RWPE2 (cell line): Measurements from ENCODE around the gene CDH10.

Experiments
- ATAC-seq: fragments of 200-7000 bp; cut with Tn5 transposase; 3 replicates; pipeline ENCODE4 v1.9.1; 2021; ENCODE audit warnings: low read depth
- DNase-seq: peaks from one replicate; pipeline ENCODE4 v3.0.0-alpha.2; 2020; ENCODE audit warnings: low spot score
- H3K27ac ChIP-seq: fragments of 450-650 bp; 2 replicates; pipeline ENCODE4 v1.5.1; 2017; ENCODE audit warnings: mild to moderate bottlenecking; ENCODE audit not compliant: poor library complexity, severe bottlenecking
- H3K27me3 ChIP-seq: fragments of 250-450 bp; sonication (Bioruptor Pico); 2 replicates; pipeline ENCODE4 v1.5.1; 2021; ENCODE audit warnings: mild to moderate bottlenecking, moderate library complexity; ENCODE audit not compliant: insufficient read depth, poor library complexity, severe bottlenecking
- H3K36me3 ChIP-seq: fragments of 250-450 bp; sonication (Bioruptor Pico); 2 replicates; pipeline ENCODE4 v1.5.1; 2020; ENCODE audit warnings: low read depth, mild to moderate bottlenecking, moderate library complexity
- H3K4me1 ChIP-seq: fragments of 250-450 bp; sonication (Bioruptor Pico); 2 replicates; pipeline ENCODE4 v1.5.1; 2021; ENCODE audit warnings: mild to moderate bottlenecking, moderate library complexity; ENCODE audit not compliant: insufficient read depth, poor library complexity, severe bottlenecking
- H3K4me3 ChIP-seq: fragments of 250-450 bp; sonication (Bioruptor Pico); 2 replicates; pipeline ENCODE4 v1.5.1; 2021; ENCODE audit warnings: mild to moderate bottlenecking, moderate library complexity; ENCODE audit not compliant: severe bottlenecking
- H3K9me3 ChIP-seq: fragments of 250-450 bp; sonication (Bioruptor Pico); 2 replicates; pipeline ENCODE4 v1.5.1; 2021; ENCODE audit warnings: mild to moderate bottlenecking, moderate library complexity; ENCODE audit not compliant: severe bottlenecking
- TF ChIP-seq, protein P1 (sequence below): fragments of 450-650 bp; IDR thresholded peaks from one replicate; pipeline ENCODE4 v1.5.1; 2017; ENCODE audit warnings: mild to moderate bottlenecking, moderate library complexity; ENCODE audit not compliant: poor library complexity, severe bottlenecking

CDH10 gene

GRCh38 chr5:24477958-24478357 is 166.8 kb downstream of the CDH10 start:
- Histone ChIP-seq H3K27ac (no peak overlapping the region), H3K27me3 (no peaks in the 10 kb centered on the region), H3K9me3 (no peaks in the 10 kb centered on the region), H3K36me3 (no peaks in the 10 kb centered on the region), H3K4me3 (no peak overlapping the region), H3K4me1 (no peaks in the 10 kb centered on the region)
- ATAC-seq (no peak), DNase-seq (no peak)
- TF ChIP-seq, protein P1, sequence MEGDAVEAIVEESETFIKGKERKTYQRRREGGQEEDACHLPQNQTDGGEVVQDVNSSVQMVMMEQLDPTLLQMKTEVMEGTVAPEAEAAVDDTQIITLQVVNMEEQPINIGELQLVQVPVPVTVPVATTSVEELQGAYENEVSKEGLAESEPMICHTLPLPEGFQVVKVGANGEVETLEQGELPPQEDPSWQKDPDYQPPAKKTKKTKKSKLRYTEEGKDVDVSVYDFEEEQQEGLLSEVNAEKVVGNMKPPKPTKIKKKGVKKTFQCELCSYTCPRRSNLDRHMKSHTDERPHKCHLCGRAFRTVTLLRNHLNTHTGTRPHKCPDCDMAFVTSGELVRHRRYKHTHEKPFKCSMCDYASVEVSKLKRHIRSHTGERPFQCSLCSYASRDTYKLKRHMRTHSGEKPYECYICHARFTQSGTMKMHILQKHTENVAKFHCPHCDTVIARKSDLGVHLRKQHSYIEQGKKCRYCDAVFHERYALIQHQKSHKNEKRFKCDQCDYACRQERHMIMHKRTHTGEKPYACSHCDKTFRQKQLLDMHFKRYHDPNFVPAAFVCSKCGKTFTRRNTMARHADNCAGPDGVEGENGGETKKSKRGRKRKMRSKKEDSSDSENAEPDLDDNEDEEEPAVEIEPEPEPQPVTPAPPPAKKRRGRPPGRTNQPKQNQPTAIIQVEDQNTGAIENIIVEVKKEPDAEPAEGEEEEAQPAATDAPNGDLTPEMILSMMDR = no peak

- Histone ChIP-seq H3K4me1 (no peaks in the 10 kb centered on the region), H3K4me3 (no peak overlapping the region), H3K9me3 (no peaks in the 10 kb centered on the region), H3K36me3 (no peaks in the 10 kb centered on the region), H3K27ac (no peak overlapping the region), H3K27me3 (no peaks in the 10 kb centered on the region)
- no peak for DNase-seq
- ATAC-seq = no peak
- TF ChIP-seq, protein P1 = no peak
Observed at GRCh38 chr5:24475101-24475500, 169.7 kb downstream of the CDH10 start.

GRCh38 chr5:24474685-24475084 is 170.1 kb downstream of the CDH10 start:
- ATAC-seq (no peak), DNase-seq (no peak)
- TF ChIP-seq, protein P1 = no peak
- Histone ChIP-seq H3K27ac (no peak overlapping the region), H3K27me3 (no peaks in the 10 kb centered on the region), H3K9me3 (no peaks in the 10 kb centered on the region), H3K36me3 (no peaks in the 10 kb centered on the region), H3K4me1 (no peaks in the 10 kb centered on the region), H3K4me3 (no peak overlapping the region)

GRCh38 chr5:24472518-24472917 is 172.3 kb downstream of the CDH10 start:
- TF ChIP-seq, protein P1 = no peak
- ATAC-seq = no peak
- Histone ChIP-seq H3K4me1 (no peaks in the 10 kb centered on the region), H3K27me3 (no peaks in the 10 kb centered on the region), H3K27ac (no peak overlapping the region), H3K4me3 (no peak overlapping the region), H3K9me3 (no peaks in the 10 kb centered on the region), H3K36me3 (no peaks in the 10 kb centered on the region)
- no peak for DNase-seq

GRCh38 chr5:24444414-24444813 is 200.4 kb downstream of the CDH10 start:
- Histone ChIP-seq H3K9me3 (peaks cover 2% of the 10 kb centered on the region), H3K27me3 (no peaks in the 10 kb centered on the region), H3K4me3 (no peak overlapping the region), H3K27ac (no peak overlapping the region), H3K4me1 (no peaks in the 10 kb centered on the region), H3K36me3 (no peaks in the 10 kb centered on the region)
- no peak for ATAC-seq
- no peak for DNase-seq
- TF ChIP-seq, protein P1 = no peak
